PC-3 (cell line): ENCODE data around the gene SIT1. TPM values are rescaled to one million over a fixed set of nuclear protein-coding genes. Genes with fewer than 3 reads are reported as not detected.

Source experiments
- ATAC-seq: fragments of 200-7000 bp; cut with Tn5 transposase; 2 replicates; pipeline ENCODE4 v1.9.1; 2020; ENCODE audit warnings: mild to moderate bottlenecking, moderate library complexity
- BruUV-seq: library from RNA; stranded (reverse); fragments of 400-500 nt; replicated peaks from 2 replicates; lab custom pipeline; 2021; lab: Mats Ljungman, UMichigan
- CTCF ChIA-PET: fragments of 300-600 bp; sonication (Branson Sonifier 250); formaldehyde crosslinking; loops from one replicate; lab custom pipeline; 2022; ENCODE audit warnings: antibody characterized with exemption; lab: Charles Lee
- POLR2A ChIA-PET: fragments of 300-600 bp; sonication (Branson Sonifier 250); formaldehyde crosslinking; loops from one replicate; lab custom pipeline; 2022; ENCODE audit warnings: antibody characterized with exemption; ENCODE audit not compliant: unreplicated experiment; lab: Charles Lee
- DNase-seq: peaks from one replicate; pipeline ENCODE4 v3.0.0-alpha.2; 2015
- H2AFZ ChIP-seq: fragments of 300-600 bp; sonication (generic); 2 replicates; pipeline ENCODE4 v1.6.0; 2016; ENCODE audit warnings: antibody characterized with exemption, low read length
- H3F3A ChIP-seq: fragments of 300-600 bp; sonication (generic); one replicate; pipeline ENCODE4 v1.6.0; 2017; ENCODE audit warnings: antibody characterized with exemption, low read length, control low read depth, mild to moderate bottlenecking; ENCODE audit not compliant: unreplicated experiment
- H3K27ac ChIP-seq: fragments of 300-600 bp; sonication (generic); 2 replicates; pipeline ENCODE4 v1.5.1; 2016; ENCODE audit warnings: mild to moderate bottlenecking, low read length
- H3K27me3 ChIP-seq: fragments of 300-600 bp; sonication (generic); 2 replicates; pipeline ENCODE4 v1.6.1; 2016; ENCODE audit warnings: low read length, mixed read lengths
- H3K36me3 ChIP-seq: fragments of 300-600 bp; sonication (generic); 2 replicates; pipeline ENCODE4 v1.6.1; 2016; ENCODE audit warnings: low read depth, mixed run types, low read length, mixed read lengths
- H3K4me1 ChIP-seq: fragments of 300-600 bp; sonication (generic); 2 replicates; pipeline ENCODE4 v1.5.1; 2016; ENCODE audit warnings: low read length; ENCODE audit not compliant: insufficient read depth
- H3K4me2 ChIP-seq: fragments of 300-600 bp; sonication (generic); 2 replicates; pipeline ENCODE4 v1.6.0; 2016; ENCODE audit warnings: low read length
- H3K4me3 ChIP-seq: fragments of 300-600 bp; sonication (generic); 2 replicates; pipeline ENCODE4 v1.5.1; 2016; ENCODE audit warnings: mild to moderate bottlenecking, low read length, mixed read lengths
- H3K79me2 ChIP-seq: fragments of 300-600 bp; sonication (generic); 2 replicates; pipeline ENCODE4 v1.6.1; 2017; ENCODE audit warnings: low read length, mixed read lengths
- H3K9ac ChIP-seq: fragments of 300-600 bp; sonication (generic); 2 replicates; pipeline ENCODE4 v1.6.0; 2016; ENCODE audit warnings: mild to moderate bottlenecking, low read length
- H3K9me2 ChIP-seq: fragments of 300-600 bp; sonication (generic); replicated peaks from 2 replicates; pipeline ENCODE4 v1.6.1; 2016; ENCODE audit warnings: mixed run types, low read length, mixed read lengths
- H3K9me3 ChIP-seq: fragments of 300-600 bp; sonication (generic); 2 replicates; pipeline ENCODE4 v1.6.1; 2016; ENCODE audit warnings: low read length, mixed read lengths
- H4K20me1 ChIP-seq: fragments of 300-600 bp; sonication (generic); 2 replicates; pipeline ENCODE4 v1.6.1; 2016; ENCODE audit warnings: low read length, mixed read lengths
- EZH2 ChIP-seq: fragments of 300-600 bp; sonication (generic); IDR thresholded peaks from one replicate; pipeline ENCODE4 v1.6.1; 2017; ENCODE audit warnings: antibody characterized with exemption, mild to moderate bottlenecking, low read length; ENCODE audit not compliant: unreplicated experiment
- EZH2phosphoT487 ChIP-seq: fragments of 300-600 bp; sonication (generic); IDR thresholded peaks from 2 replicates; pipeline ENCODE4 v1.6.1; 2018; ENCODE audit warnings: mild to moderate bottlenecking, antibody characterized with exemption, low read length, borderline replicate concordance
- intact Hi-C: fragments of 100-400 bp; cut with micrococcal nuclease; formaldehyde crosslinking; loops from 2 replicates; pipeline ENCODE4 v1.9.0; 2023
- total RNA-seq: library from RNA; depleted of rRNA; stranded (reverse); fragments of >200 nt; gene quantifications from 2 replicates; pipeline ENCODE4 v1.2.3, GENCODE V29; 2014
- TF ChIP-seq, protein P1 (sequence below): fragments of 300-600 bp; sonication (generic); conservative IDR thresholded peaks from 2 replicates; pipeline ENCODE4 v1.5.1; 2017; ENCODE audit warnings: antibody characterized with exemption, low read depth, mild to moderate bottlenecking, low read length

SIT1 gene
- total RNA-seq, 1 experiment from 2014 or later, result not detected

GRCh38 chr9:35619800-35620158 is 31.0 kb downstream of the SIT1 start:
- Histone ChIP-seq H3K27ac (no peak overlapping the region), H3K27me3 (no peaks in the 10 kb centered on the region), H3K9ac (no peak overlapping the region), H3K79me2 (no peaks in the 10 kb centered on the region), H3K4me2 (no peak overlapping the region), H2AFZ (no peak overlapping the region), H3F3A (no peaks in the 10 kb centered on the region), H3K36me3 (no peaks in the 10 kb centered on the region), H3K9me2 (no peaks in the 10 kb centered on the region), H3K9me3 (no peaks in the 10 kb centered on the region), H4K20me1 (no peaks in the 10 kb centered on the region), H3K4me1 (no peaks in the 10 kb centered on the region), H3K4me3 (no peak overlapping the region)
- no peak for TF ChIP-seq EZH2phosphoT487
- TF ChIP-seq, protein P1, sequence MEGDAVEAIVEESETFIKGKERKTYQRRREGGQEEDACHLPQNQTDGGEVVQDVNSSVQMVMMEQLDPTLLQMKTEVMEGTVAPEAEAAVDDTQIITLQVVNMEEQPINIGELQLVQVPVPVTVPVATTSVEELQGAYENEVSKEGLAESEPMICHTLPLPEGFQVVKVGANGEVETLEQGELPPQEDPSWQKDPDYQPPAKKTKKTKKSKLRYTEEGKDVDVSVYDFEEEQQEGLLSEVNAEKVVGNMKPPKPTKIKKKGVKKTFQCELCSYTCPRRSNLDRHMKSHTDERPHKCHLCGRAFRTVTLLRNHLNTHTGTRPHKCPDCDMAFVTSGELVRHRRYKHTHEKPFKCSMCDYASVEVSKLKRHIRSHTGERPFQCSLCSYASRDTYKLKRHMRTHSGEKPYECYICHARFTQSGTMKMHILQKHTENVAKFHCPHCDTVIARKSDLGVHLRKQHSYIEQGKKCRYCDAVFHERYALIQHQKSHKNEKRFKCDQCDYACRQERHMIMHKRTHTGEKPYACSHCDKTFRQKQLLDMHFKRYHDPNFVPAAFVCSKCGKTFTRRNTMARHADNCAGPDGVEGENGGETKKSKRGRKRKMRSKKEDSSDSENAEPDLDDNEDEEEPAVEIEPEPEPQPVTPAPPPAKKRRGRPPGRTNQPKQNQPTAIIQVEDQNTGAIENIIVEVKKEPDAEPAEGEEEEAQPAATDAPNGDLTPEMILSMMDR, result no peak
- TF ChIP-seq EZH2, result no peak
- DNase-seq (no peak), ATAC-seq (no peak)
- no TSS peak for BruUV-seq
- ChIA-PET CTCF (no interaction called here), POLR2A (interaction anchor here (0.6 kb wide), 1 partner anchor 55 kb away, joined by 4 read pairs; no protein-coding TSS in a partner anchor)
- intact Hi-C loops, result no loop called here

- POLR2A ChIA-PET, result no interaction called here
- Histone ChIP-seq H3K4me1 (no peaks in the 10 kb centered on the region), H3K4me3 (no peak overlapping the region), H2AFZ (no peak overlapping the region), H3K36me3 (no peaks in the 10 kb centered on the region), H3F3A (no peaks in the 10 kb centered on the region), H4K20me1 (no peaks in the 10 kb centered on the region), H3K79me2 (no peaks in the 10 kb centered on the region), H3K9ac (no peak overlapping the region), H3K4me2 (no peak overlapping the region), H3K9me3 (no peaks in the 10 kb centered on the region), H3K27ac (no peak overlapping the region), H3K9me2 (no peaks in the 10 kb centered on the region), H3K27me3 (no peaks in the 10 kb centered on the region)
- TF ChIP-seq, protein P1, result no peak
- TF ChIP-seq EZH2phosphoT487 (no peak), EZH2 (no peak)
- no peak for DNase-seq
- intact Hi-C loops, result no loop called here
- CTCF ChIA-PET, result no interaction called here
- BruUV-seq, result no TSS peak
- ATAC-seq, result no peak
Observed at GRCh38 chr9:35618854-35619799, 31.6 kb downstream of the SIT1 start.

DNA sequence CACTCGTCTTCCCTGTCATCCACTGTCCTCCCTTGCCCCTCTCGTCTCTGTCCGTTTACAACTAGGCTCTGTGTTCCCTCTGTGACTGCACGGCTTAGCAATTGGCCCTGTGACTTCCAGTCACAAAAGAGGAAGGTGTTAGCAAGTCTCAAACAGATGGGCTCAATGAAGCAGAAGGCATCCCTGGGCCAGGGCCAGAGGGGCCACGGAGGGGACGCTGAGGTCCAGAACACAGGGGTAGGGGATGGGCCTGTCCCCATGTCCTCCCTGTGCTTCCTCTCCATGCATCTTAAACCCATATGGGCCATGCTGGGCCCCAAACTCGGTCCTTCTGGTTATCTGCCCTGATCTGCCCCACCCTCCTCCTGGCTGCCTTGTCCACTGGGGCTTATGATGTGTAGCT is 32.4 kb downstream of the SIT1 start, which contains the start of gene CD72:
Gene CD72 (minus strand): TSS at position 89 of the 403 bp plus-strand sequence. CDS start 110 bp downstream, outside the sequence.
- BruUV-seq, result no TSS peak
- no peak for TF ChIP-seq EZH2phosphoT487
- TF ChIP-seq, protein P1, result no peak
- no peak for TF ChIP-seq EZH2
- no peak within 1 kb of the TSS for H2AFZ ChIP-seq
- no peaks in the 10 kb centered on the region for H3K9me3 ChIP-seq
- no peaks in the 10 kb centered on the region for H3K79me2 ChIP-seq
- H3K27ac ChIP-seq, result no peak within 1 kb of the TSS
- no peaks in the 10 kb centered on the region for H3K36me3 ChIP-seq
- no peaks in the 10 kb centered on the region for H3F3A ChIP-seq
- intact Hi-C loops, result no loop called here
- no peaks in the 10 kb centered on the region for H3K9me2 ChIP-seq
- ATAC-seq, result no peak
- ChIA-PET CTCF (no interaction called here), POLR2A (no interaction called here)
- no peak within 1 kb of the TSS for H3K9ac ChIP-seq
- no peak within 1 kb of the TSS for H3K4me3 ChIP-seq
- H4K20me1 ChIP-seq, result no peaks in the 10 kb centered on the region
- H3K4me2 ChIP-seq, result no peak within 1 kb of the TSS
- no peaks in the 10 kb centered on the region for H3K27me3 ChIP-seq
- DNase-seq, result no peak
- H3K4me1 ChIP-seq, result no peaks in the 10 kb centered on the region
